ENCODE data around the gene GOT1.

Gene GOT1

GRCh38 chr10:99394761-99395386 is 35.5 kb downstream of the GOT1 start:
- DNase-seq = no peak

GRCh38 chr10:99394256-99394655 is 36.2 kb downstream of the GOT1 start:
- no peak for DNase-seq

- no peak for DNase-seq
These were observed 36.7 kb downstream of the GOT1 start for GRCh38 chr10:99393683-99394082.

GRCh38 chr10:99393036-99393435 is 37.4 kb downstream of the GOT1 start:
- no peak for DNase-seq

GRCh38 chr10:99391346-99391745 is 39.1 kb downstream of the GOT1 start:
- no peak for DNase-seq

GRCh38 chr10:99389729-99390480 is 40.5 kb downstream of the GOT1 start:
- DNase-seq = no peak

GRCh38 chr10:99387541-99387940 is 42.9 kb downstream of the GOT1 start:
- no peak for DNase-seq

GRCh38 chr10:99387071-99387470 is 43.4 kb downstream of the GOT1 start:
- no peak for DNase-seq

GRCh38 chr10:99382176-99382575 is 48.2 kb downstream of the GOT1 start:
- DNase-seq = no peak

GRCh38 chr10:99375426-99375825 is 55.0 kb downstream of the GOT1 start:
- DNase-seq = no peak

GRCh38 chr10:99374972-99375371 is 55.5 kb downstream of the GOT1 start:
- no peak for DNase-seq

- no peak for DNase-seq
These were observed 55.9 kb downstream of the GOT1 start for GRCh38 chr10:99374526-99374925.

- no peak for DNase-seq
These were observed 57.7 kb downstream of the GOT1 start for GRCh38 chr10:99372546-99373271.

- no peak for DNase-seq
These were observed 59.4 kb downstream of the GOT1 start for GRCh38 chr10:99370993-99371392.

- no peak for DNase-seq
These were observed 60.9 kb downstream of the GOT1 start for GRCh38 chr10:99369551-99369950.

- DNase-seq = no peak
These were observed 61.3 kb downstream of the GOT1 start for GRCh38 chr10:99369126-99369525.

- no peak for DNase-seq
These were observed 61.8 kb downstream of the GOT1 start for GRCh38 chr10:99368646-99369045.

- no peak for DNase-seq
These were observed 63.8 kb downstream of the GOT1 start for GRCh38 chr10:99366666-99367065.

GRCh38 chr10:99365736-99366135 is 64.7 kb downstream of the GOT1 start:
- no peak for DNase-seq

GRCh38 chr10:99365311-99365710 is 65.1 kb downstream of the GOT1 start:
- no peak for DNase-seq

- no peak for DNase-seq
These were observed 66.3 kb downstream of the GOT1 start for GRCh38 chr10:99364125-99364524.

- no peak for DNase-seq
These were observed 69.5 kb downstream of the GOT1 start for GRCh38 chr10:99360934-99361333.

- no peak for DNase-seq
These were observed 72.3 kb downstream of the GOT1 start for GRCh38 chr10:99358101-99358500.

- no peak for DNase-seq
These were observed 72.7 kb downstream of the GOT1 start for GRCh38 chr10:99357691-99358090.
